Activated T-helper 17 cell treated with anti-CD3 and anti-CD28 coated beads, Interleukin-2, amount 50 U/mL, for 72 hours (primary cell): ENCODE data around the gene ECHDC1. TPM values are rescaled to one million over a fixed set of nuclear protein-coding genes. Genes with fewer than 3 reads are reported as not detected.
"Not testable (repeated sequence)": the region's sequence is repeated elsewhere in the genome, so short reads cannot be mapped to it uniquely, and the experiment has no call there.

ENCODE experiments used
- ATAC-seq: fragments of 150-1000 bp; cut with Tn5 transposase; replicated peaks from 2 replicates; pipeline ENCODE4 v1.10.0; 2021; ENCODE audit warnings: mild to moderate bottlenecking, moderate library complexity
- H3K27ac Mint-ChIP-seq: one replicate; pipeline ENCODE4 v1.8.0; 2022; ENCODE audit warnings: mixed read lengths
- H3K27me3 Mint-ChIP-seq: one replicate; pipeline ENCODE4 v1.8.0; 2022; ENCODE audit warnings: mixed read lengths
- H3K36me3 Mint-ChIP-seq: one replicate; pipeline ENCODE4 v1.8.0; 2022; ENCODE audit warnings: low read depth, mild to moderate bottlenecking, mixed read lengths
- H3K4me1 Mint-ChIP-seq: one replicate; pipeline ENCODE4 v1.8.0; 2022; ENCODE audit warnings: mixed read lengths
- H3K4me3 Mint-ChIP-seq: one replicate; pipeline ENCODE4 v1.8.0; 2022; ENCODE audit warnings: mild to moderate bottlenecking, mixed read lengths
- H3K9me3 Mint-ChIP-seq: one replicate; pipeline ENCODE4 v1.8.0; 2022; ENCODE audit warnings: mixed read lengths
- total RNA-seq, 2 donors: library from RNA; stranded (reverse); gene quantifications; one replicate each; pipeline ENCODE4 v1.2.3, GENCODE V29; 2022

Gene ECHDC1
- total RNA-seq, 2 donors from 2014 or later = 34.9 to 67.7 TPM

- Mint-ChIP-seq H3K36me3 (no peaks in the 10 kb centered on the region), H3K27me3 (no peaks in the 10 kb centered on the region), H3K4me3 (no peak overlapping the region), H3K4me1 (no peaks in the 10 kb centered on the region), H3K9me3 (peaks cover 8% of the 10 kb centered on the region), H3K27ac (no peak overlapping the region)
- no peak for ATAC-seq
These were observed 6.6 kb upstream of the ECHDC1 start for GRCh38 chr6:127349980-127350379.

- Mint-ChIP-seq H3K27ac (no peak overlapping the region), H3K4me3 (no peak overlapping the region), H3K36me3 (no peaks in the 10 kb centered on the region), H3K4me1 (no peaks in the 10 kb centered on the region), H3K9me3 (peaks cover 8% of the 10 kb centered on the region), H3K27me3 (no peaks in the 10 kb centered on the region)
- no peak for ATAC-seq
These were observed 4.7 kb upstream of the ECHDC1 start for GRCh38 chr6:127348028-127348661.

- Mint-ChIP-seq H3K4me3 (no peak overlapping the region), H3K27me3 (no peaks in the 10 kb centered on the region), H3K27ac (no peak overlapping the region), H3K9me3 (peaks cover 4% of the 10 kb centered on the region), H3K36me3 (no peaks in the 10 kb centered on the region), H3K4me1 (no peaks in the 10 kb centered on the region)
- ATAC-seq = no peak
These were observed 3.8 kb upstream of the ECHDC1 start for GRCh38 chr6:127347178-127347577.

GRCh38 chr6:127345521-127345920 lies 2.1 kb upstream of the ECHDC1 start:
- H3K9me3 Mint-ChIP-seq = peaks cover 4% of the 10 kb centered on the region
- no peak overlapping the region for H3K27ac Mint-ChIP-seq
- H3K4me1 Mint-ChIP-seq = peaks cover 6% of the 10 kb centered on the region
- H3K27me3 Mint-ChIP-seq = no peaks in the 10 kb centered on the region
- ATAC-seq = no peak
- no peak overlapping the region for H3K4me3 Mint-ChIP-seq
- no peaks in the 10 kb centered on the region for H3K36me3 Mint-ChIP-seq

GRCh38 chr6:127343809-127344659 lies 625 bp upstream of the ECHDC1 start:
- Mint-ChIP-seq H3K4me3 (no peak overlapping the region), H3K27me3 (no peaks in the 10 kb centered on the region), H3K36me3 (peaks cover under 1% of the 10 kb centered on the region), H3K4me1 (peaks cover 11% of the 10 kb centered on the region), H3K27ac (no peak overlapping the region), H3K9me3 (peaks cover 4% of the 10 kb centered on the region)
- ATAC-seq = peak; percentile 8

GRCh38 chr6:127342296-127342945 lies 988 bp downstream of the ECHDC1 start:
- Mint-ChIP-seq H3K9me3 (no peaks in the 10 kb centered on the region), H3K4me3 (no peak overlapping the region), H3K36me3 (peaks cover 8% of the 10 kb centered on the region), H3K27ac (no peak overlapping the region), H3K27me3 (no peaks in the 10 kb centered on the region), H3K4me1 (peaks cover 11% of the 10 kb centered on the region)
- ATAC-seq = no peak

GRCh38 chr6:127341471-127342202 lies 1.8 kb downstream of the ECHDC1 start:
- Mint-ChIP-seq H3K36me3 (peaks cover 11% of the 10 kb centered on the region), H3K27me3 (no peaks in the 10 kb centered on the region), H3K4me3 (no peak overlapping the region), H3K9me3 (no peaks in the 10 kb centered on the region), H3K27ac (no peak overlapping the region), H3K4me1 (peaks cover 17% of the 10 kb centered on the region)
- no peak for ATAC-seq

GRCh38 chr6:127340171-127340570 lies 3.2 kb downstream of the ECHDC1 start:
- Mint-ChIP-seq H3K27ac (no peak overlapping the region), H3K4me3 (no peak overlapping the region), H3K9me3 (no peaks in the 10 kb centered on the region)

GRCh38 chr6:127338936-127339335 lies 4.5 kb downstream of the ECHDC1 start:
- H3K4me1 Mint-ChIP-seq = peaks cover 26% of the 10 kb centered on the region
- no peak for ATAC-seq
- no peaks in the 10 kb centered on the region for H3K27me3 Mint-ChIP-seq
- no peak overlapping the region for H3K27ac Mint-ChIP-seq
- H3K4me3 Mint-ChIP-seq = no peak overlapping the region
- H3K9me3 Mint-ChIP-seq = no peaks in the 10 kb centered on the region
- H3K36me3 Mint-ChIP-seq = peaks cover 26% of the 10 kb centered on the region

More at GRCh38 chr6:127340171-127340570, 3.2 kb downstream of the ECHDC1 start:
- Mint-ChIP-seq H3K27me3 (no peaks in the 10 kb centered on the region), H3K36me3 (peaks cover 17% of the 10 kb centered on the region), H3K4me1 (peaks cover 17% of the 10 kb centered on the region)
- no peak for ATAC-seq

GRCh38 chr6:127332383-127332961 lies 10.9 kb downstream of the ECHDC1 start:
- H3K9me3 Mint-ChIP-seq = no peaks in the 10 kb centered on the region
- no peak for ATAC-seq
- peaks cover 48% of the 10 kb centered on the region for H3K36me3 Mint-ChIP-seq
- H3K27ac Mint-ChIP-seq = peak overlapping the region; percentile 12
- H3K4me1 Mint-ChIP-seq = peaks cover 16% of the 10 kb centered on the region
- no peak overlapping the region for H3K4me3 Mint-ChIP-seq
- H3K27me3 Mint-ChIP-seq = no peaks in the 10 kb centered on the region

GRCh38 chr6:127331256-127331655 lies 12.2 kb downstream of the ECHDC1 start:
- ATAC-seq, H3K27me3 Mint-ChIP-seq, H3K27ac Mint-ChIP-seq, H3K4me3 Mint-ChIP-seq, H3K9me3 Mint-ChIP-seq: not testable (repeated sequence)
- Mint-ChIP-seq H3K36me3 (peaks cover 57% of the 10 kb centered on the region), H3K4me1 (peaks cover 11% of the 10 kb centered on the region)

GRCh38 chr6:127328043-127328609 lies 15.3 kb downstream of the ECHDC1 start:
- Mint-ChIP-seq H3K36me3 (peaks cover 72% of the 10 kb centered on the region), H3K4me1 (no peaks in the 10 kb centered on the region), H3K27ac (no peak overlapping the region), H3K9me3 (no peaks in the 10 kb centered on the region), H3K4me3 (no peak overlapping the region), H3K27me3 (no peaks in the 10 kb centered on the region)
- ATAC-seq = no peak

- no peaks in the 10 kb centered on the region for H3K27me3 Mint-ChIP-seq
These were observed 23.7 kb downstream of the ECHDC1 start for GRCh38 chr6:127319686-127320085.

More at GRCh38 chr6:127319686-127320085, 23.7 kb downstream of the ECHDC1 start:
- no peaks in the 10 kb centered on the region for H3K9me3 Mint-ChIP-seq
- no peak overlapping the region for H3K4me3 Mint-ChIP-seq
- ATAC-seq = no peak
- no peaks in the 10 kb centered on the region for H3K4me1 Mint-ChIP-seq
- H3K27ac Mint-ChIP-seq = no peak overlapping the region
- H3K36me3 Mint-ChIP-seq = peaks cover 75% of the 10 kb centered on the region
